NT2/D1 (cell line): Measurements from ENCODE around the gene ANKRD29.

Source experiments
- SUZ12 ChIP-seq: IDR thresholded peaks from 2 replicates; pipeline ENCODE4 v1.6.1; 2011; ENCODE audit not compliant: insufficient read length, insufficient read depth; ENCODE audit errors: extremely low read depth
- YY1 ChIP-seq: IDR thresholded peaks from 2 replicates; pipeline ENCODE4 v1.6.1; 2011; ENCODE audit not compliant: insufficient read length, insufficient read depth

DNA sequence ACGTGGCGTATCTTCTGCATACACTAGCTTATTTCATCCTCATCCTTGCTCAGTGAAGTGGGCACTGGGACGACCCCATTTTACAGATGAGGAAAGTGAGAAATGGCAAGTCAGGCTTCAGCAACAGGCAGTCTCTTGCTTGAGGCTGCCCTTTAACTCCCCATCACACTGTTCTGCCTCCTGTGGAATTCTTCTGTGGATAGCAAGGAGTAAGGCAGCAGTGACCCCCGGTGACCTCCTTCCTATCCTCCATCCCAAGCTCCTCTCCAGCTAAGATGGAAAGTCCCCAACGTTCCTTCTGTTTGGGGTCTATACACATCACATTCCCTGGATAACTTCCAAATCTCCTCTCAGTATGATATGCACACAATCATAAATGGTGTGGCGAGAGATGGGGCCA lies 10.5 kb downstream of the ANKRD29 start:
- TF ChIP-seq YY1 (no peak), SUZ12 (no peak)
